ENCODE data around the gene BTBD2.

DNA sequence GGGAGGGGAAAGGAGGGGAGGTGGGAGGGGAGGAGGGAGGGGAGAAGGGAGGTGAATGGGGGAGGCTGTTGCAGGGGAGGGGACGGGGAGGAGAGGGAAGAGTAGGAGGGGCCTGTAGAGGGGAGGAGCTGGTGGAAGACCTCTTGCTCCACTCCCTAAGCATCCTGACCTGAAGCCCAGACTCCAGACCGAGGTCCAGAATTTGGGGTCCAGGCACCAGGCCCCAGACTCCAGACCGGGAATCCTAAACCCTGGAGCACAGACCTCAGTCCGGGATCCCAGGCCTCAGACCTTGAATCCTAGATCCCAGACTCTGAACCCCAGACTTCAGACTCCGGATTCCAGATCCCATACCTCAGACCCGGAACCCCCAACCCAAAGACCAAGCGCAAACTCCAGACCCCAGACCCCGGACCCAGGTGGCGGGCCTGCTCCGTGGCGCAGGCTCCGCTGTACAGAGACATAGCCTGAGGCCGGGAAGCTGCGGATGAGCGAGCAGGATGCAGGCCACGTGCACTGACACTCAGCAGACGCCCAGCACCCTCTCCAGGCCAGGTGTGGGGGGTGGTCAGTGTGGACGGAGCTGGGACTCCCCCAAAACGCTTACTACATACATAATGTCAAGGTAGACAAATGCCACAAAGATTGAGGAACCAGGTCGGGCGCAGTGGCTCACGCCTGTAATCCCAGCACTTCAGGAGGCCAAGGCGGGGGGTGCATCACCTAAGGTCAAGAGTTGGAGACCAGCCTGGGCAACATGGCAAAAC, 710 bp upstream of the BTBD2 start:
- TF ChIP-seq CTCF (IDR thresholded peaks at IDR 0.05) (no peak), POLR2A (IDR thresholded peaks at IDR 0.05) (no peak)
